WERI-Rb-1 (cell line): ENCODE data around the gene EDAR.

Experiments used
- DNase-seq: peaks from one replicate; pipeline ENCODE4 v3.0.0-alpha.2; 2020
- H3K27ac ChIP-seq: fragments of 250-450 bp; sonication (Bioruptor Pico); 2 replicates; pipeline ENCODE4 v1.5.1; 2020; ENCODE audit warnings: mild to moderate bottlenecking, moderate library complexity
- H3K27me3 ChIP-seq: fragments of 250-450 bp; sonication (Bioruptor Pico); 2 replicates; pipeline ENCODE4 v1.5.1; 2021; ENCODE audit warnings: mild to moderate bottlenecking, low read depth, moderate library complexity; ENCODE audit not compliant: insufficient read depth, severe bottlenecking
- H3K36me3 ChIP-seq: fragments of 250-450 bp; sonication (Bioruptor Pico); 2 replicates; pipeline ENCODE4 v1.5.1; 2020; ENCODE audit warnings: mild to moderate bottlenecking, moderate library complexity
- H3K4me3 ChIP-seq: 2 replicates; pipeline ENCODE4 v1.5.1; 2011; ENCODE audit warnings: low read depth, mild to moderate bottlenecking, control low read depth, low read length
- H3K9me3 ChIP-seq: fragments of 250-450 bp; sonication (Bioruptor Pico); 2 replicates; pipeline ENCODE4 v1.5.1; 2021; ENCODE audit warnings: mild to moderate bottlenecking, moderate library complexity; ENCODE audit not compliant: severe bottlenecking
- CTCF ChIP-seq: IDR thresholded peaks from 2 replicates; pipeline ENCODE4 v1.5.1; 2011; ENCODE audit warnings: low read depth, mild to moderate bottlenecking, control low read depth, inconsistent platforms, low read length

EDAR gene

GRCh38 chr2:108870069-108870644, 118.9 kb downstream of the EDAR start:
- Histone ChIP-seq H3K36me3 (peaks cover 38% of the 10 kb centered on the region), H3K27me3 (no peaks in the 10 kb centered on the region), H3K27ac (no peak overlapping the region), H3K9me3 (peaks cover 12% of the 10 kb centered on the region), H3K4me3 (no peak overlapping the region)
- no peak for DNase-seq
- TF ChIP-seq CTCF = no peak

- Histone ChIP-seq H3K27ac (no peak overlapping the region), H3K36me3 (peaks cover 39% of the 10 kb centered on the region), H3K9me3 (peaks cover 12% of the 10 kb centered on the region), H3K27me3 (no peaks in the 10 kb centered on the region), H3K4me3 (no peak overlapping the region)
- DNase-seq = no peak
- no peak for TF ChIP-seq CTCF
Observed at GRCh38 chr2:108869542-108869941, 119.5 kb downstream of the EDAR start.

GRCh38 chr2:108868911-108869310, 120.1 kb downstream of the EDAR start:
- no peak for DNase-seq
- Histone ChIP-seq H3K4me3 (no peak overlapping the region), H3K27me3 (no peaks in the 10 kb centered on the region), H3K36me3 (peaks cover 38% of the 10 kb centered on the region), H3K27ac (no peak overlapping the region), H3K9me3 (peaks cover 12% of the 10 kb centered on the region)
- no peak for TF ChIP-seq CTCF

GRCh38 chr2:108866041-108866440, 123.0 kb downstream of the EDAR start:
- Histone ChIP-seq H3K27ac (no peak overlapping the region), H3K27me3 (no peaks in the 10 kb centered on the region), H3K9me3 (peaks cover 12% of the 10 kb centered on the region), H3K36me3 (peaks cover 32% of the 10 kb centered on the region), H3K4me3 (no peak overlapping the region)
- DNase-seq = no peak
- no peak for TF ChIP-seq CTCF

- Histone ChIP-seq H3K4me3 (no peak overlapping the region), H3K27me3 (no peaks in the 10 kb centered on the region), H3K9me3 (no peaks in the 10 kb centered on the region), H3K36me3 (peaks cover 16% of the 10 kb centered on the region; the same call in 1 of the 2 replicates), H3K27ac (no peak overlapping the region)
- TF ChIP-seq CTCF = no peak
- DNase-seq = no peak
Observed at GRCh38 chr2:108858894-108859293, 130.1 kb downstream of the EDAR start.

- DNase-seq = no peak
Observed at GRCh38 chr2:108855194-108855593, 133.8 kb downstream of the EDAR start.

More at GRCh38 chr2:108855194-108855593, 133.8 kb downstream of the EDAR start:
- Histone ChIP-seq H3K27ac (no peak overlapping the region), H3K36me3 (peaks cover 43% of the 10 kb centered on the region), H3K4me3 (no peak overlapping the region), H3K27me3 (no peaks in the 10 kb centered on the region), H3K9me3 (no peaks in the 10 kb centered on the region)
- no peak for TF ChIP-seq CTCF
